NOMO-1 treated with DMSO at 0.1 percent for 48 hours (cell line): ENCODE results near the gene HOTAIR.

Experiments used
- DNase-seq: peaks from one replicate; lab custom pipeline; 2025; ENCODE audit not compliant: unreplicated experiment; lab: John Stamatoyannopoulos, UW

Gene HOTAIR

DNA sequence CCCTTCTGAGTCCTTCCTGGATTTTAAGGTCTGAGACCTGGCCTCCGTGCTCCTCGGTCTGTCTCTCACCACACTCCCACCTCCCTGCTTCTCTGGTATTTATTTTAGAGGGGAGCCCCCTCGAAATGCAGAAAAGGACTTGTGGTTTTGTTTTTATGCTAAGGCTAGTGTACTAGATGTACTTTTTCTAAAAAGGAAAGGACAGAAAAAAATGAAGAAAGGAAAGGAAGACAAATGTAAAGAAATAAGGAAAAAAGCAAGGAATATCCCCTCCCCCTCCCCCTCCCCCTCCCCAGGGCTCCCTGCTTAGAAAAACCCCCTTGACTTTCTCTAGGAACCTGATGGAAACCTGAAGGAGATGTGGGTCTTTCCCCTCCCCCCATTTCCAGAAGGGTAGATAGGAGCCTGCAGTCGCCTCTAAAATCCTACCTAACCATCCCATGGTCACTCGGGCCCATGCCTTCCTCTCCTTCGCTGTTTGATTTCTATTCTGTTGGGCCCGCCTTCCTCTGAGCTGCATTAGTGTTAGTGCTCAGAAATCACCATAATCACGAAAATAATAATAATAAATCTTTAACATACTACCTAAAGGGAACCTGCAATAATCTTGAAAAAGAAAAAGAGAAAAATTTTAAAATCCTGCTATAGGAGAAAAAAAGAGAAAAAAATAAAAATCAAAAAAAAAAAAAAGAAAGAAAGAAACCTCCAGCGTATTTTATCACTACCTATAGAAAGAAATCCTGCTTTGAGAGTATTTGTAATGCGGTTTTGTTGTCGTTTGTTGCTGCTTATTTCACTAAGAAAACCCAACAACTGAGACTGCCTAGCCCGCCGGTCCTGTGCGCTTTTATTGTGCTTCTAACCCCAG, 37.1 kb upstream of the HOTAIR start:
- DNase-seq: no peak

DNA sequence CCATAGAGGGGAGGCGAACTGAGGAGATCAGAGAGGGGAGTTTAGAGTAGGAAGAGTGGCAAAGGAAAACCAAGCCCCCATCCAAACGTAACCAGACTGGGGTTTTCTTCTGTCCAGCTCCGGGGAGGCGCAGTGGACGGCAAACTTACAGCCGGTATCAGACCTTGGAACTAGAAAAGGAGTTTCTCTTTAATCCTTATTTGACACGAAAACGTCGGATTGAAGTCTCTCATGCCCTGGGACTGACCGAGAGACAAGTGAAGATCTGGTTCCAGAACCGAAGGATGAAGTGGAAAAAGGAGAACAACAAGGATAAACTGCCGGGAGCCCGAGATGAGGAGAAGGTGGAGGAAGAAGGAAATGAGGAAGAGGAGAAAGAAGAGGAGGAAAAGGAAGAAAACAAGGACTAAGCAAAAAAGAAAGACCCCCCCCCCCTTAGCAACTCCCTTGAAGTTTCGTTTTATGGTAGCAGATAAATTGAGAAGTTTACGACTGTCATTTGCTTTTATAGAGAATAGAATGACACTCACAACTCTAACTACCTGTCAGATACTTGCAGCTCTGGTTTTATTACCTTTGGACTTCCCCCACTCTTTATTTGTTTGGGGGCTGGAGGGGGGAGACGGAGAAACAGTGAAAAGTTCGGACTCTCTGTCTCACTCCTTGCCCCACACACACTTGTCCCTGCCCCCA, 36.4 kb upstream of the HOTAIR start:
- no peak for DNase-seq

- no peak for DNase-seq
These were observed 35.6 kb upstream of the HOTAIR start for GRCh38 chr12:54010053-54010971.

- no peak for DNase-seq
These were observed 34.7 kb upstream of the HOTAIR start for GRCh38 chr12:54009171-54010052.

- no peak for DNase-seq
These were observed 33.5 kb upstream of the HOTAIR start for GRCh38 chr12:54008260-54008552.

DNA sequence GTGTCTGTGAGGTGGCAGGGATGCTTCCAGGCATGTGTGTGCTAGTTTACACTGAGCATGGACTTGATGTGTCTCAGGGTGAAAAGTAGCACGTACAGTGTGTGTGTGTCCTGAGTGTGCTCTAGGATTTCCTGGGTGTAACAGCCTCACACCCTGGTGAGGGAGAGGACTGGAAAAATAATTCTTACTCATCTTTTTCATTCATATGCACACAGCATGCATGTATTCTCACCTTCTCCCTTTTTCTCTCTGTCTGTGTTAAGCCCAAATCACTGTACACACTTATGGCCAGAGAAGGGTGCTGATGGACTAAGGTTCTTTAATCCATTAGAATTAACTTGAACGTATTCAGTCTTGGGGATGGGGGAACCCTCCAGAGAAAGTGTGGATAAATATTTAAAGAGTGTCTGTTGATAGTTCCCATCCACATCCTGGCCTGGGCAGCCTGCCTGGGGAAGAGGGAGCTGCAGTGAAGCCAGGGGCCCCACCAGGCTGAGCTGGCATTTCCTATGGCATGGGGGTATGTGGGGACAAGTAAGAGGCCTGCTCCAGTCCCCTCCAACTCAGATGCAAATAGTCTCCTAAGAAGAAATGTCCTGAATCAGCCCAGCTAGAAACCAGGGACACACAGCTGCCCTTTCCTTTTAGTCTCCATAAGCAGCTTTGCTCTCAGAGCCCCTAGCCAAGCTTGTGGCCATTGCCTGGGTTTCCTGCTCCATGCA, 32.9 kb upstream of the HOTAIR start:
- DNase-seq: no peak

DNA sequence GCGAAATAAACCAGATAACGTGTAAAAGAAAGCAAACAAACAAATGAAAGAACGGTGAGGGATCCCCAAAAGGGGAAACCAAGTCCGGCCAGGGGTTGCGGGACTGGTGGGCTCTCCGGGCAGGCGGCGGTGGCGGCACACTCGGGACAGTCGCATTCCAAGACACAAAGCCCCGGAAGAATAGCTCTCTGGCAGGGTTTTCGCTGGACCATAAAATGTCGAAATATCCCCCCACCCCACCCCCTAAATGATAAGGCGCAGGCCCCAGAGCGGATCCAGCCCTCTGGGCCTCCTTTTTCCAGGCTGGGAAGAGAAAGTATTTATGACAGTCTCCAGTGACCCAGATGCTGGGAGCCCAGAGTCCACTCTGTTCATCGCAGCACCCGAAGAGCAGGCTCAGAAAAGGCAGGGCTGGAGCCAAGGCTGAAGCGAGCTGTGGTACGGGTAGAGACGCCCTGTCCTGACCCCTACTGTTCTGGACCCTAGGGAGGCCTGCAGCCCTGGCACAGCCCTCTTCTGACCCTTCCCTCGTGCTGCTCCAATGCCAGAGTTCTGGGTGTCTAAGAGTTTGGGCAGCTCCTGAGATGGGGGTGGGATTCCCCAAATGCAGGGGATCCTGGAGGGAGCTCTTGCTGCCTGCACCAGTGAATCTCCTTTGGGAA, 31.9 kb upstream of the HOTAIR start:
- no peak for DNase-seq

GRCh38 chr12:54005853-54006558, 31.3 kb upstream of the HOTAIR start:
- peak; percentile 64 for DNase-seq

- DNase-seq: no peak
These were observed 30.7 kb upstream of the HOTAIR start for GRCh38 chr12:54005531-54005852.

- DNase-seq: no peak
These were observed 30.2 kb upstream of the HOTAIR start for GRCh38 chr12:54004841-54005530.

DNA sequence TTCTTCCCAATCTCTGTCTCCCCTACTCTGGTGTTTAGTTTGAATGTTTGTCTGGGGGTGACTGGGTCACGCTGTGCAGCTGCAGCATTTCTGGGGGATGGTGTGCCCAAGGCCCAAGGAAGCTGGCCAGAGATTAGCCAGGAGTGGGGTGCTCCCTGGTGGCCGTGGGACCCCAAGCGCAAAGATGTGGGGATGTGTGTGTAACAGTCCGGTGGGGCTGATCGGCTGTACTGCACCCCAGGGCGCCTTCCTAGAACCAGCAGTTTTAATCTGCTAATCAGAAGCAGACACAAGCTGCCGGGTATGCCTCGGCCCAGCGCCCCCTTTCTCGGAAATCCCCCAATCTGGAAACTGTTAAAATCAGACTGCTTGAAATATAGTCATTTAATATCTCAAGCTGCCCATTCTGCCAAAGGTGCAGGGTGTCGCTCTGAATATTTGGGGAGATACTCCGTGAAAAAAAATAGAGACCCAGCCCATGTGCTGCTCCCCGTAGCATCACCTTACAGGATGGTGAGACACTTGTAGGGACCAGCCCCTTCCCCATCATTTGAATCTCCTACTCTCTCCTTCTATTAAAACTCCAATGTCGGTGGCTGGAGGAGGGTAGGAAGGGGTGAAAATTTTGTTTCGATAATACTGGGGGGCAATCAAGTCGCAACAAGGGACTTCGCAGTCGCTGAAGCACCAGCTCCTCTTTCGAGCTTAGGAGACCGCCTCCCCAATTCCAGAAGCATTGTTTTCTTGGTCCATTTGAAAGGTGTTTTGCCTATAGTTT, 29.5 kb upstream of the HOTAIR start:
- no peak for DNase-seq

DNA sequence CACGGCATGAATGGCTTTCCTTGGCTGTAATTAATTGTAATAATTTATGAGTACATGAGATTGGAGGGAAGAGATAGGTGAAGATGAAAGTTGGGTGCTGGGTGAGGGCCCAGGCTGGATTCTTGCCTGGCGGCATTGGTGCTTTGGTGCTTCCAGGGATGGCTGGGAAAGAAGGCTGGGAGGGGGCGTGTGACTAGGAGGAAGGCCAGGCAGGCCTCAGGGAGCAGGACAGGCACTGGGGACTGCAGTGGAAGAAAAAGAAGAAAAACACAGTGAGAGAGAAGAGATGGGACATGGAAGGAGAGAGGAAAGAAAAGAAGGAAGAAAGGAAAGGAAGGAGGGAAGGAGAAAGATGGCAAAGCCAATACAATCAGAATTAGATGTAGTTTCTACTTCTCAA, 28.9 kb upstream of the HOTAIR start:
- DNase-seq: no peak

DNA sequence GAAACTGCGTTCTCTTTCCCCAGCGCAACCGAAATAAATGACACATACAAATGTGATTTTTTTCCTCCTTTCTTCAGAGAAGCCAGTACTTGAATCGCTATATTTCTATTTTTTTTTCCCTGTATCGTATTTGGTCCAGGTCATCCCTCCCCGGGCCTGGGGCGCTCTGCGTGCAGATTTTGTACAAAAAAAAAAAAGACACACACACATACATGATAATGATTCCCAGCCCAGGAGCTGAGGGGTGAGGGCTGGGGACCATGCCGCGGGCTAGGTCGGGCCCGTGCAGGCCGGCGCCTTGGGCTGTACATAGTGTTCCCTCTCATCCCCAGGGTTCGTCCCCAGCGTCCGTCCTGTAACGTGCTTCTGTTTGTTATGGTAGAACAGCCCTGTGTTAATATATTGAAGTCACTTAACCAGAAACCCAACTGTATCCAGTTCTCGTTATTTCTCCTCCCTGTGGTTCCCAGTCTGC, 28.2 kb upstream of the HOTAIR start:
- no peak for DNase-seq

DNA sequence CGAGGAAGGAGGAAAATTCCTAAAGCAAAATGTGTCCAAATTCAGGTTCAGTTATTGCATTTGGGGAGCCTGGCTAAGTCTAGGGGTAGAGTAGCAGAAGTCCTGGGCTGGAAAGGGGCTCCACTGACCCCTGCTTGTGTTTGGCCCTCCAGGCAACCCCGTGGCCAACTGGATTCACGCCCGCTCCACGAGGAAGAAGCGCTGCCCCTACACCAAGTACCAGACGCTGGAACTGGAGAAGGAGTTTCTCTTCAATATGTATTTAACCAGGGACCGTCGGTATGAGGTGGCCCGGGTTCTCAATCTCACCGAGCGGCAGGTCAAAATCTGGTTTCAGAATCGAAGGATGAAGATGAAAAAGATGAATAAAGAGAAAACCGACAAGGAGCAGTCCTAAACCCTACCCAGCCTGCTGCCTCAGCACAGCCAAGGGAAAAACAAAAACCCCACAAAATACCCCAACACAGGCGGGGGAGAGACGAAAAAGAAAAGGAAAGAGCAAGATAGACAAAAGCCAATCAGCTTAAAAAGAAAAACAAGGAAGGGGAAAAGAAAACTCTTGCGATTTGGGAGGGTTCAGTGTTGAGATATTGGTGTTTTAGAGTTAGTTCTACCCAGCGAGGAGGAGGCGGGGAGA, 27.6 kb upstream of the HOTAIR start:
- no peak for DNase-seq

DNA sequence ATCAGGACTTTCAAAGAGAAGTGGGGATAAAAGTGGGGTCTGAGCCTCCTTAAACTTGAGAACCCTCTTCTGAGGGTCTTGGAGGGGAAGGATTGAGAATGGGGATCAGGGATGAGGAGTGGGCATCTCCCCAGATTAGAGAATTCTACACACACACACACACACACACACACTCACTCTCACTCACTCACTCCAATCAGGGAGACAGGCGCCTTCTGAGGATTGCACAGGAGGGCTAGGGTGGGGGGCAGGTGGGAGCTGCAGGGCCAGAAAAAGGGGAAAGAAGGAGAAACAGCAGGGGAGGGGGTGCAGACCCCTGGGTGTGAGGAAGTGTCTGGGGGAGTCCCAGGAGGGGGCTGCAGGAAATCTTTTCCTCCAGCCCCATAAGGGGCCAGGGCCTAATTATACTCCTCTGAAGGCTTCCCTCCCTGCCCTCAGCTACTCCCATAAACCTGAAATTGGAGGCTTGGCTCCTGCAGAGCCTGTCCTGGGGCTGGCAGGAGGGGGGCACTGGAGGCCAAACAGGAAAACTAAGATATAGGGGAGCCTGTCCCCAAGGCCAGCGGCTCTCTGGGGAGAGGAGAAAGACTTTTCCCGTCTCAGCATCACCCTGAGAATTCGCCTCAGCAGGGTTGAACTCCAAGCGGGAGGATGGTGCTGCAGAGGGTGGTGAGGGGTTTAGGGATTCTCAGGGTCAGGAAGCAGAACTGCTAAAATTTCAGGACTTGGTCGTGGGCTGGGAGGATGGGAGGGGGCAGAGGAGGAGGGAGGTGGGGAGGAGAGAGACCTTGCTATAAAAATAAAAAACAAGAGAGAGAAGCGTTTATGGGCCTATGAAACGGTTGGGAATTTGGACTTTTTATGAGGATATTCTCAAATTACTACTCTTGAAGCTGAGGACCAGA, 26.8 kb upstream of the HOTAIR start:
- DNase-seq: no peak
